ENCODE data around the gene MTFR2.

DNA sequence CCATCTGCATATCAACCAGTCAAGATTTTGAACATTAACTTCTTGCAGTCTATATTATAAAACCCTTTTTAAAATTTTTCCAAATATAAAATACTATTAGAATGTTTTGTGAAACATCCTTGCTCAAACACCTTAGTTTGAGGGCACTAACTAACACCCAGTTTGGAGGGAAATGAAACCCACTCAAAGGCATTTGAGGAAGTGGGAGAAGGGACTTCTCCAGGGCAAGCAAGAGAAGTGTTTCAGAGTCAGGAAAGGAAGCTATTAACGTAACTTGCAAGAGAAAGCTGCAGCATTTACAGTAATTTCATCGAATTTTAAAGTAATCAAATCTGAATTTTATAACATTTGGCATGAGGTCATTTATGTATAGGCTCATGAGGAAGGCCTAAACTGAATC lies 21.3 kb downstream of the MTFR2 start:
- TF ChIP-seq POLR2A (IDR thresholded peaks at IDR 0.05; ENCODE audit: extremely low read depth, insufficient read length): no peak
- TF ChIP-seq, protein P1, sequence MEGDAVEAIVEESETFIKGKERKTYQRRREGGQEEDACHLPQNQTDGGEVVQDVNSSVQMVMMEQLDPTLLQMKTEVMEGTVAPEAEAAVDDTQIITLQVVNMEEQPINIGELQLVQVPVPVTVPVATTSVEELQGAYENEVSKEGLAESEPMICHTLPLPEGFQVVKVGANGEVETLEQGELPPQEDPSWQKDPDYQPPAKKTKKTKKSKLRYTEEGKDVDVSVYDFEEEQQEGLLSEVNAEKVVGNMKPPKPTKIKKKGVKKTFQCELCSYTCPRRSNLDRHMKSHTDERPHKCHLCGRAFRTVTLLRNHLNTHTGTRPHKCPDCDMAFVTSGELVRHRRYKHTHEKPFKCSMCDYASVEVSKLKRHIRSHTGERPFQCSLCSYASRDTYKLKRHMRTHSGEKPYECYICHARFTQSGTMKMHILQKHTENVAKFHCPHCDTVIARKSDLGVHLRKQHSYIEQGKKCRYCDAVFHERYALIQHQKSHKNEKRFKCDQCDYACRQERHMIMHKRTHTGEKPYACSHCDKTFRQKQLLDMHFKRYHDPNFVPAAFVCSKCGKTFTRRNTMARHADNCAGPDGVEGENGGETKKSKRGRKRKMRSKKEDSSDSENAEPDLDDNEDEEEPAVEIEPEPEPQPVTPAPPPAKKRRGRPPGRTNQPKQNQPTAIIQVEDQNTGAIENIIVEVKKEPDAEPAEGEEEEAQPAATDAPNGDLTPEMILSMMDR (IDR thresholded peaks at IDR 0.05; ENCODE audit: low read depth, low read length): no peak
- TF ChIP-seq, protein P2, sequence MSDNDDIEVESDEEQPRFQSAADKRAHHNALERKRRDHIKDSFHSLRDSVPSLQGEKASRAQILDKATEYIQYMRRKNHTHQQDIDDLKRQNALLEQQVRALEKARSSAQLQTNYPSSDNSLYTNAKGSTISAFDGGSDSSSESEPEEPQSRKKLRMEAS (IDR thresholded peaks at IDR 0.05; ENCODE audit: low read depth, low read length): no peak

Measured in NB4 (cell line).